HG03066 (cell line): ENCODE measurements around the gene DCUN1D3.
A peak's percentile ranks its signal among the peaks of the same experiment; 100 is the strongest.
"Not testable (repeated sequence)": the region's sequence is repeated elsewhere in the genome, so short reads cannot be mapped to it uniquely, and the experiment has no call there.

ENCODE experiments used
- ATAC-seq: cut with Tn5 transposase; IDR thresholded peaks from one replicate; pipeline ENCODE4 v1.9.1; 2021; ENCODE audit warnings: low read depth; ENCODE audit not compliant: unreplicated experiment

The DCUN1D3 gene

DNA sequence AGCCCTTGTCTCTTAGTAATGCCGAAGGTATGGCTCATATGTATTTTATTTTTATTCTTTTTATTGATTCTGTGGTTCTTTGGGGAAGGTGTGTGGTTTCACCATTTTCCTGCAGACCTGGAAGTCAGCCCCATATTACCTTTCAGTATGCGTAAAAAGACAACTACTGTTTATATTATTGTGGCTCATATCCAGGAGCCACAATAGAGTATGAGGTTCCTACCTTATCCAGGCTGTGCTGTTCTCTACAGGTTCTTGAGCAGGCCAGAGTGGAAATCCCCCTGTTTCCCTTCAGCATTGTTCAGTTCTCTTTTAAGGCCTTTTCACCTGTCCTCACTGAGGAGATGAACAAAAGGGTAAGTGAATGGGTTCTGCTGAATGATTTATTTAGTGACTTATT, 60.7 kb downstream of the DCUN1D3 start:
- no peak for ATAC-seq

DNA sequence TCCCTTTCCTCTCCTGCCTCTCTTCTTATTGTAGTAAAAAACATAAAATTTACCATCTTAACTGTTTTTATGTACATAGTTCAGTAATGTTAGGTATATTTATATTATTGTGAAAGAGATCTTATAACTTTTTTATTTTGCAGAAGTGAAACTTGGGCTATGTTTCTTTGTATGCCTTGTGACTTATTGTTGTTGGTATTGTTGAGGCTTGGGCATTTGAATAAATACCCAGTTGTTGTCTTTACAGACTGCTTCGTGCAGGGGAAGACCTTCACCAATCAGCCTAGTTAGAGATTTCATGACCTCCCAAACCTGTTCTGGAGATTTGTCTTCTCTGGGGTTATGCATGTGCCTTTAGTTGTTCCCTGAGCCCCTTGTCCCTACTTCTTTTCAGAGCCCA, 61.9 kb downstream of the DCUN1D3 start:
- no peak for ATAC-seq

GRCh38 chr16:20833086-20833485, 67.1 kb downstream of the DCUN1D3 start:
- no peak for ATAC-seq

- ATAC-seq: no peak
These were observed 69.8 kb downstream of the DCUN1D3 start for GRCh38 chr16:20830372-20830771.

DNA sequence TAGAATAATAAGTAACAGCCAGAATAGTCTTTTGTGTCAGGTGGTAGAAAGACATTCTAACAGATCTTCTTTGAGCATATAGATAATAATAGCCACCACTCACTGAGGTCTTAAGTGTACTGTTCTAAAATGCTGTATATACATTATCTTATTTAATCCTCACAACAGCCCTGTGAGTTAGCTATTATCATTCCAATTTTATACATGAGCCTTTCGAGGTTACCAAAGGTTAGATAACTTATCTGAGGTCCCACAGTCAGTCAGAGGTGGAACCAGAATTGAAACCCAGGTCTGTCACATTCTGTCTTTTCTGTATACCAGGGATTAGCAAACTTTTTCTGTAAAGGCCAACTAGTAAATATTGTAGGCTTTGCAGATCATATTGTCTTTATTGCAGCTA, 70.6 kb downstream of the DCUN1D3 start:
- ATAC-seq: no peak

DNA sequence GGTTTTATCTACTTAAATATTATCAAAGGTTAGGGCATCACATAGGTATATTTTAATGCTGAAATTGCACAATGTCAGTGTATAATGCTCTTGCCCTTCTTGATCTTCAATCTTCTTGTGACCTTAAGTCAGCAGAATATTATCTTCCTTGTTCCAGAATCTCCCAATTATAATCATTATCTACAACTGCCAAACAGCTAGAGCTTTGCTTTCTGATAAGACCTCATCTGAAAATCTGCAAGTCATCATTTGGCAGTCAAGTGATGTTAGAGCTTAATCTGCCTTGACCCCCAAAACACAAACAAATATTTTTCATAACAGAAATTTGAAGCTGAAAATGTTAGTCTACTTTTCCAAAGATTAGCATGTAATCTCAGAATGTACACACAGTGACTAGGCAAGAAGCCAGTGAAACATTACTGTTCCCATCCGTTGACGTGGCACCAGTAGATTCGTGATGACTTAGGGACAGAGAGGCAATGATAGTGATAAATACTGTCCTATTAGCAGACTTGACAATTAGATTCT, 74.1 kb downstream of the DCUN1D3 start:
- no peak for ATAC-seq

GRCh38 chr16:20822521-20823325, 77.4 kb downstream of the DCUN1D3 start:
- no peak for ATAC-seq

GRCh38 chr16:20821682-20822081, 78.5 kb downstream of the DCUN1D3 start:
- no peak for ATAC-seq

DNA sequence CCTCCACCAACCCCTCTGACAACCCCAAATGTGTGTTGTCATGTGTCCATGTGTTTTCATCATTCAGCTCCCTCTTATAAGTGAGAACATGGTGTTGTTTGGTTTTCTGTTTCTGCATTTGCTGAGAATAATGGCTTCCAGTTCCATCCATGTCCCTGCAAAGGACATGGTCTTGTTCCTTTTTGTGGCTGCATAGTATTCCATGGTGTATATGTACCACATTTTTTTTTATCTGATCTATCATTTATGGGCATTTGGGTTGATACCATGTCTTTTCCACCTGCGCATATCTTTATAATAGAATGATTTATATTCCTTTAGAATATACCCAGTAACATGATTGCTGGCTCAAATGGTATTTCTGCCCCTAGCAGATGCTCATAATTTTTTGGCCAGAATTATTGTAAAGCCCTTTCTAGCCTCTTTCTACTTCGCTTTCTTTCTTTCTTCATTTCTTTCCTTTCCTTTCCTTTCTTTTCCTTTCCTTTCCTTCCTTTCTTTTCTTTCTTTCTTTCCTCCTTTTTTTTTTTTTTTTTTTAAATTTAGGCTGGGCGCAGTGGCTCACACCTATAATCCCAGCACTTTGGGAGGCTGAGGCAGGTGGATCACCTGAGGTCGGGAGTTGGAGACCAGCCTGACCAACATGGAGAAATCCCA, 81.1 kb downstream of the DCUN1D3 start:
- ATAC-seq: no peak

- ATAC-seq: no peak
These were observed 85.4 kb downstream of the DCUN1D3 start for GRCh38 chr16:20814784-20815183.

GRCh38 chr16:20812510-20812909, 87.6 kb downstream of the DCUN1D3 start:
- ATAC-seq: no peak

GRCh38 chr16:20811889-20812439, 88.2 kb downstream of the DCUN1D3 start:
- no peak for ATAC-seq

GRCh38 chr16:20807862-20808261, 92.3 kb downstream of the DCUN1D3 start:
- no peak for ATAC-seq

- ATAC-seq: peak; percentile 65
These were observed 93.7 kb downstream of the DCUN1D3 start, which contains the start of the genes ERI2 and REXO5 for GRCh38 chr16:20806168-20807050. Gene ERI2, minus strand, starts transcription at chr16:20806472. Its CDS starts 42 bp downstream, at chr16:20806430. Gene REXO5, plus strand, starts transcription at chr16:20806527. Its CDS starts 427 bp downstream, at chr16:20806954.

GRCh38 chr16:20805684-20806167, 94.4 kb downstream of the DCUN1D3 start:
- not testable (repeated sequence) for ATAC-seq
